Measurements from ENCODE around the gene AIRE.
"Not testable (repeated sequence)": the region's sequence is repeated elsewhere in the genome, so short reads cannot be mapped to it uniquely, and the experiment has no call there.

The AIRE gene

DNA sequence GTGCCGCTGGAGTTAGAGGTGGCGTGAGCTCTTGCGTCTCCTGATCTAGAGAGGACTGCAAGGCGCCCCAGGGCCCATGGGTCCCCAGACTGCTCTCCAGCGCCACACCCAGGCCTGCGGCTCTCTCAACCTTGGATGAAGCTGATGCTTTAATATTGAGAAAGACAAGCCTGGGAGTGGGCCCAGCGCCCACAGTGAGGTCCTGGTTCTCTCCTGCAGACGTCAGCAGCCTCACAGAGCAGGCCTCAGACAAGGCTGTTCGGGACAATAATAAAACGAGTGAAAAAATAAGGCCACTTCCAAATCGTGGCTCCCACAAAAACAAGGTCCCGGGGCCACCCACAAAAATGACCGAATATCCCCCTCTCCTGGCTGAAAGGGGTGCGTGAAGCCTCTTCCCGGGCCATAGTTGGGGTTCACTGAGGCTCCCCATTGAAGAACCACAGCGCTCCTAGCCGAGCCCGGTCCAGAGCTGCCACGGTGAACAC lies 18.0 kb upstream of the AIRE start:
- no peak for DNase-seq (ENCODE audit: low spot score)

DNA sequence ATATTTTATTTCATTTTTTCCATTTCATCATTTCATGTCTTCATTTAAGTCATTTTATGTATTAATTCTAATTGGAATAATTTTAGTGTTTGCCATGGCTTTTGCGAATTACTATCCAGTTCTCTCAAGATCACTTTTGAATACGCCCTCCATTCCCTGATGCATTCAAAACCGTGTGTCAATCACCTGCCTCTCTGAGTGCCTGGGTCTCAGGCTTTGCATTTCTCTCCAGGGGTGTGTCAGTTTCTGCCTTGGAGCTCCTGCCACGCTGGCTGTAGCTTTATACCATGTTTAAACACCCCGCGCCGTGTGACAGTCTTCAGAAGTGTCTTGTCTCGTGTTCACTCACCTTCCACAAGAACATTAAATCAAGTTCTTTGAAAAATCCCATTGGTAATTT lies 16.6 kb upstream of the AIRE start:
- DNase-seq (ENCODE audit: low spot score) = no peak

DNA sequence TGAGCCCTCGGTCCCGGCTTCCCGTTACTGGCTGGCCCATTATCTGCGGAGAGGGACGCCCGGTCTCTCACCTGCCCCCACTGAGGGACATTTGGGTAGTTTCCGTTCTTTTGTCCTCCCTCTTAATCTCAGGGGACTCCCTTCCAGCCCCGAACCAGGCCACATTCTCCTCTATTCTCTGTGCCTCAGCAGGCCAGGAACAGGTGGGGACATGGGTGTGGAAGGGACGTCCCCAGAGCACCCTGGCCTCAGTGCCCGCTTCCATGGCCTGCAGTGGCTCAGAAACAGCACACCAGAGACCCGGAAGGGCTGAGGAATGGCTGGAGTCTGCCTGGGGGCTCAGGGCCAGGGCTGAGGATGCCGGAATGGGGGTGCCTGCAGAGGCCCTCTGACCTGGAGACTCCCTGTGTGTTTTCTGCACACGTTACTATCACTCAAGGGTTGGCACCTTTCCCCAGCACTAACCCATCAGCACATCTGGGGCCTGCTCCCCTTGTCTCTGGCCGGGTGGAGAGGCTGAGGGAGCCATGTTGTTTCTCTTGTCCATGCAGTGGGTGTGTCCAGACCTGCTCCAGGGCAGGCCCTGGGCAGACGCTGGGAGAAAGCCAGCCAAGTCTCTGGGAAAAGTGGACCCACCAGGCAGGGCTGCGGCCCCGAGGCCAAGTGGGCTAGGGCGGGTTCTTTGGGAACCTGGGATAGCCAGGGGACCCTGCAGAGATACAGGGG lies 14.0 kb upstream of the AIRE start:
- no peak for DNase-seq (ENCODE audit: low spot score)

DNA sequence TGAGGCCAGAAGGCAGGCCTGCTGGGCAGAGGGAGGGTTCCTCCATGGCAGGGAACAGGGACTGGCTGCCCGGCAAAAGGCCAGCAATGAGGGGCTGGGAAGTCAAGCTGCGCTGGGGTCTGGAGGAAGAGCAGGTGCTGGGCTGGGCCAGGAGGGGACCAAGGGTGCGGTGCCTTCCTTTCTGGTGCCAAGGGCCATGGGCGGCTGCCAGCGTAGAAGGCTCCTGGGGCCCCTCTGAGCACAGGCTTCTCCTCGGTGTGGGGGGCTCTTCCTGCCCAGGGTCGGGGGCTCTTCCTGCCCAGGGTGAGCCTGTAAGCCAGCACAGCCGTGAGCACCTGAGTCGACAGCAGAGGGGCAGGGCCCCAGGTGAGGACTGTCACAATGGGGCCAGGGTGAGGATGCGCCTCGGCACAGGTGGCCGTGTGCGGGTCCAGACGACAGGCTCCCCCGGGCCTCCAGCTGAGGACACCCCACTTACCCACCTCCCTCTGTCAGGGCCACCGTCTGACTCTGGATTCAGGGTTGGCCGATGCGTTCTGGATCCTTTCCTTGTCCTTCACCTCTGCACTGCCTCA lies 13.3 kb upstream of the AIRE start:
- DNase-seq (ENCODE audit: low spot score) = no peak

DNA sequence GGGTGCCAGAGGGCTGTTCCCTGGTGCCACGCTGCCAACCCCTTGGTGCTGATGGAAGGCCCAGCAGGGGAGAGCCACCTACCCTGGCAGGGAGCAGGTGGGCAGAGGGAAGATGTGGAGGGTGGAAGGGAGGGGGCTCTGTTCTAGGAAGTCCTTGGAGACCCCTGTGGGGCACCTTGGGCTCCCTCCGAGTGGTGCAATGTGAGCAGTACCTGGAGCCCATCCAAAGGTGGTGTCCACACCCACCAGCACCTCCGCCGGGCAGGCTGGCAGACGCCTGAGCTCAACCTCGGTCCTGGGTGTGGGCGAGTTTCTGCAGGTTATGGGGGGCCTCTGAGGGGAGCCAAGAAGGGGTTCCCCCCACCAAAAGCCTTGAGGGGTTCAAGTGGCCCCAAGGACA lies 12.6 kb upstream of the AIRE start:
- DNase-seq (ENCODE audit: low spot score) = no peak

DNA sequence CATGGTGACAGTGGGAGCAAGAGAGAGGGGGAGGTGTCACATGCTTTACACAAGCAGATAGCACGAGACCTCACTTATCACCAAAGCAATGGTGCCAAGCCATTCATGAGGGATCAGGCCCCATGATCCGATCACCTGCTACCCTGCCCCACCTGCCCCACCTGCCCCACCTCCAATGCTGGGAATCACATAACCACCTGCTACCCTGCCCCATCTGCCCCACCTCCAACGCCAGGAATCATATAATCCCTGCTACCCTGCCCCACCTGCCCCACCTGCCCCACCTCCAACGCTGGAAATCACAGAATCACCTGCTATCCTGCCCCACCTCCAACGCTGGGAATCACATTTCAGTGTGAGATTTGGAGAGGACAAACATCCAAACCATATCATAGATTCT lies 10.6 kb upstream of the AIRE start:
- DNase-seq (ENCODE audit: low spot score) = no peak

DNA sequence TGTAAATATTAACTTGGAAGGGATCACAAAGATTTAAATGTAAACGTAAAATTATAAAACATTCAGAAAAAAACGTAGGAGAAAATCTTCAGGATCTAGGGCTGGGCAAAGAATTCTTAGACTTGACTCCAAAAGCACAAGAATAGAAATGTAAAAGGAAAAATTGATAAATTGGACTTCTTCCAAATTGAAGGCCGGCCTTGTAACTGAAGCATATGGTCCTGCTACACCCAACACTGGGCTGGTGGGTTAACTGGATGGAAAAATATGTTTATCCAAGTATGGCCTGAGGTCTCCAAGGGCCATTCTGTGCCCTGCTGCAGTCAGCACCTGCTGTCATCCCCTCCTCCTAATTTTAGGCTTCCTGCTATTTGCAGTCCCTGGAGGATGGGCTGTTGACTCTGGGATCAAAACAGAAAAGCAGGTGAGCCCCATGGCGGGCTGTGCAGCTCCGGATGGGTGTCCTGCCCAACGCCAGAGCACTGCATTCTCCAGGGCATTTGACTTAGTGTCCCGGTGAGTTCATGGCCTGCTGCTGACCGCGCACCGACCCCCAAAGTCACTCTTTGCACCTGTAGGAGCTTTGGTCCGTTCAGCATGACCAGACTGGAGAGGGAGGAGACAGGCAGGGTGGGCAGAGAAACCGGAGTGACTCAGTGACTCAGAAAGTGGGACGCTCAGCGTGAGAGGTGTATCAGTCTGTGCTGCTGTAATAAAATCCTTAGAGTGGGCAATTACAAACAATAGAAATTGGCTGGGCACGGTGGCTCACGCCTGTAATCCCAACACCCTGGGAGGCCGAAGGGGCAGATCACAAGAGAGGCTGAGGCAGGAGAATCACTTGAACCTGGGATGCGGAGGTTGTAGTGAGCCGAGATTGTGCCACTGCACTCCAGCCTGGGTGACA lies 6.1 kb upstream of the AIRE start:
- DNase-seq (ENCODE audit: low spot score) = no peak

DNA sequence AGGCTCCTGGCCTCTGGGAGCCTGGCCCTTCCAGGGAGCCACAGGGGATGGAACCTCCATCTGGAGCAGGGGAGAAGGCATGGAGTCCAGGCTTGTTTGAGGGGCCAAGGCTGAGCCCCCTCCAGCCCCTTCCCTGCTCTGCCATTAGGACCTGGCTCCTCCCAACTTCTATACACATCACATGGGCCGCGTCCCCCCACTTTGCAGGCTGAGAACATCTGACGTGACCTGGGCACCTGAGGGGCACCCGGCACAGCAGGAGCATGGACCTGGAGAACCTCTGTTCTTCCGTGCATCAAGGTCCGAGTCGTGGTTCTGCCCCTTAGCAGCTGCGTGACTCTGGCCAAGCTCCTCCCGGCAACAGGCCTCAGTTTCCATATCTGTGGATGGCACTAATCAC lies 3.9 kb upstream of the AIRE start:
- DNase-seq (ENCODE audit: low spot score) = no peak

DNA sequence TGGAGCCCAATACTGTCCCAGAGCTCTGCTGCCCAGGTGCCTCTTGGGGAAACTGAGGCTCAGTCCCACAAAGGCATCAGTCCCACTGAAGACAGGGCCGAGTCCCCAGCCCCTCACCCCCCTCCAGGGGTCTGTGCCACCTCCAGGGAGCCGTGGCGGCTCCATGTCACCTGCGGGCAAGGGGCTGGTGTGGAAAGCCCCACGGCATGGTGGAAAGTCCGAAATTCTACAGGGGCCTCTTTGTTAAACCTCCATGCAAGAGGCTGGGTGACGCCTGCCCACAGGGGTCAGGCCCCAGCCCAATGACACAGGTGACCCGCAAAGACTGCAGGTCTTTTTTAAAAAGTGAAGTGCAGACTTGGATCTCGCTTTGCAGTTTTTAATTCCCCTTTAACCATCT lies 3.3 kb upstream of the AIRE start:
- DNase-seq (ENCODE audit: low spot score) = no peak

DNA sequence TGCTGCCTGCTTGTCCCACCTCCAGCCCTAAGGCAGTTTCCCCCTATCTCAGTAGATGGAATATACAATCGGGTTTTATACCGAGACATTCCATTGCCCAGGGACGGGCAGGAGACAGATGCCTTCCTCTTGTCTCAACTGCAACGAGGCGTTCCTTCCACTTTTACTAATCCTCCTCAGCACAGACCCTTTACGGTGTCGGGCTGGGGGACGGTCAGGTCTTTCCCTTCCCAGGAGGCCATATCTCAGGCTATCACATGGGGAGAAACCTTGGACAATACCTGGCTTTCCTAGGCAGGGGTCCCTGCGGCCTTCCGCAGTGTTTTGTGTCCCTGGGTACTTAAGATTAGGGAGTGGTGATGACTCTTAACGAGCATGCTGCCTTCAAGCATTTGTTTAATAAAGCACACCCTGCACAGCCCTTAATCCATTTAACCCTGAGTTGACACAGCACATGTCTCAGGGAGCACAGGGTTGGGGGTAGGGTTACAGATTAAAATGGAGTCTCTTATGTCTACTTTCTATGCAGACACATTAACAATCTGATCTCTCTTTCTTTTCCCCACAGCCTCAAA lies 2.4 kb upstream of the AIRE start:
- not testable (repeated sequence) for DNase-seq (ENCODE audit: low spot score)

DNA sequence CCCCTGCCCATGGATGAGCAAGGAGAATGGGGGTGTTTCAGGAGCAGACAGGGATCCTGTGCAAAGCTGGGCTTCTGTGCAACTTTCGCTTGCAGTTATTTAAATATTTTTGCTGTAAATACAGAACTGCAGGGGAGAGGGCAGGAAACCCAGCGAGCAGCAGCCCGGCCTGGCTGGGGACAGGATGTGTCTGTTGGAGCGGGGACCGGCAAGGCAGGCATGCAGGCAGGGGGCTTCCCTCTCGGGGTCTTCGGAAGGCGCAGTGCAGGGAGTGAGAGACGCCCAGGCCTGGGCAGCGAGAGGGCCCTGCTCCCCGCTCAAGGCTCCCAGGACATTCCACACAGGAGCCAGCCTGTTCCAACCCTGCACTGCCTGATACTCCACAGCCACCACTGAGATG lies 1.7 kb upstream of the AIRE start:
- DNase-seq (ENCODE audit: low spot score) = no peak

DNA sequence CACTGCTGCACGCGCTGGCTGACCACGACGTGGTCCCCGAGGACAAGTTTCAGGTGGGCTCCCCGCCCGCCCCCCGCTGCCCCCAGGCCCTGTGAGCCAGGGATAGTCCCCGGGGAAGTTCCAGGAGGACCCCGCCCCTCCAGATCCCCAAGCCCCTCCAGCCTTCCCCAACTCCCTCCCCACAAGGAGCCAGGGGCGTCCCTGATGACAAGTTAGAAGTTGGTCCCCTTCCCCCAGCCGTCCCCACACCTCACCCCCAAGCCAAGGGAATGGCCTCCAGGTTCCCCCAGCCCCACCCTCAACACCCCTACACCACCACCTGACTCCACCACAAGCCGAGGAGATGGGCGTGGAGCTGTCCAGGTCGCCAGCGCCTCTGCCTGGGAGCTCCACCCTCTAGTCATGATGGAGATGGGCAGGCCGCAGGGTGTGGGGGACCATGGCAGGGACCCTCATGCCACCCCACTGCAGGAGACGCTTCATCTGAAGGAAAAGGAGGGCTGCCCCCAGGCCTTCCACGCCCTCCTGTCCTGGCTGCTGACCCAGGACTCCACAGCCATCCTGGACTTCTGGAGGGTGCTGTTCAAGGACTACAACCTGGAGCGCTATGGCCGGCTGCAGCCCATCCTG lies 525 bp downstream of the AIRE start:
- no peak for DNase-seq (ENCODE audit: low spot score)

DNA sequence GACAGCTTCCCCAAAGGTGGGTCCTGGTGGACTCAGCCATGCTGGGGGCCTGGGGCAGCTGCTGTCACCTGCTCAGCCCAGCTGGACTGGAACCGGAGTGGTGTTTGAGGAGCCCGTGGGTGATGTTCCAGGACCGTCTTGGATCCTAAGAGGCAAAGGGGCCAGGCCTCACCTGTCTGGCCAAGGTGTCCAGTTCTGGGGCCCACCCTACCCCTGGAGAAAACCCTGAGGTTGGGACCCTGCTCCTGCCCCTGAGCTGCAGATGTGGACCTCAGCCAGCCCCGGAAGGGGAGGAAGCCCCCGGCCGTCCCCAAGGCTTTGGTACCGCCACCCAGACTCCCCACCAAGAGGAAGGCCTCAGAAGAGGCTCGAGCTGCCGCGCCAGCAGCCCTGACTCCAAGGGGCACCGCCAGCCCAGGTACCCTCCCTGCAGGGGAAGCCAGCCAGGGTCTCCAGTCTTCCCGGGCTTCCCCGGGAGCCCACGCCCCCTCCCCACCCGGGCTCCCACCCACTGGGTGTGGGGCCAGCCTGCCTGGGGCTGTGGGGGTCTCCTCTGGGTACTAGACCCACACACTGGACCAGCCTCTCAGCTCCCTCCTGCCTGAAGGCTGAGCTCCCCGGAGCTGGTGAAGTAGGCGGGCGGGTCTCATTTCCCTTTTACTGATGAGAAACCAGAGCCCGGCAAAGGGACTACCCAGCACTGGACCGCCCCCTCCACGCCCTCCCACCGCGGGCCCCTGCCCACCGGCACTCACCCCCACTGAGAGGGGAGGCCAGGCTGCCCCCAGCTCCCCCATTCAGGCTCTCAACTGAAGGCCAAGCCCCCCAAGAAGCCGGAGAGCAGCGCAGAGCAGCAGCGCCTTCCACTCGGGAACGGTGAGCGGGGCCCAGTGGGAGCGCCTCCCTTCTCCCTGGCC lies 1.3 kb downstream of the AIRE start:
- no peak for DNase-seq (ENCODE audit: low spot score)

DNA sequence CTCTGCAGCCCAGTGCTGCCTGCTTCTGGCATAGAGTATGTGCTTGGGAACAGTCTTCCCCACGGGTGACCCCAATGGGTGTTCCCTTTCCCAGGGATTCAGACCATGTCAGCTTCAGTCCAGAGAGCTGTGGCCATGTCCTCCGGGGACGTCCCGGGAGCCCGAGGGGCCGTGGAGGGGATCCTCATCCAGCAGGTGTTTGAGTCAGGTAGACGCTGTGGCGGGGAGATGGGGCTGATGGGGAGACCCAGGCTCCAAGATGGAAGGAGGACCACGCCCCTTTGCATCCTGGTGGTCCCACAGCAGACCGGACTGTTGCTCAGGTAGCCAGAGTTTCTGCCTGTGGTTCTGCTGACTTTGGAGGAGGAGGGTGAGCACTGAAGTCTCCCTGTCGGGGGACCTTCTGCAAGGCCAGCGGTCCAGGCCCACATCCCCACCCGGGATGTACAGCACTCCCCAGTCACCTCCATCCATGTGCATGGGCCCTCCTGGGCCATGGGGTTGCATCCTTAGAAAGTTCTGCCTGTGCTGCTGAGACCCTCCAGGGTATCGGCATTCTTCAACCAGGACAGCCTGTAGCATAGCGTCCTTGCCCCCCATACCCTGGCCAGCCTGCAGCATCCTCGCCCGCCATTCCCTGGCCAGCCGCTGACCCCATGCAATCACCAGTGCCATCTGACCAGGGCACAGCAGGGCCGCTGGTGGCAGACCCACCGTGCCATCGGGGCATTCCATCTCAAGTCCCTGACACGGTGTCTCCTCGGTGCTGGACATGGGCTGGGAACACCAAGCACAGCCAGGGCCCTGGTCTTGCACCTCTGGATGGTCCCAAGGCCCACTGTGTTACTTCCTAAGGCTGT lies 2.8 kb downstream of the AIRE start:
- no peak for DNase-seq (ENCODE audit: low spot score)

DNA sequence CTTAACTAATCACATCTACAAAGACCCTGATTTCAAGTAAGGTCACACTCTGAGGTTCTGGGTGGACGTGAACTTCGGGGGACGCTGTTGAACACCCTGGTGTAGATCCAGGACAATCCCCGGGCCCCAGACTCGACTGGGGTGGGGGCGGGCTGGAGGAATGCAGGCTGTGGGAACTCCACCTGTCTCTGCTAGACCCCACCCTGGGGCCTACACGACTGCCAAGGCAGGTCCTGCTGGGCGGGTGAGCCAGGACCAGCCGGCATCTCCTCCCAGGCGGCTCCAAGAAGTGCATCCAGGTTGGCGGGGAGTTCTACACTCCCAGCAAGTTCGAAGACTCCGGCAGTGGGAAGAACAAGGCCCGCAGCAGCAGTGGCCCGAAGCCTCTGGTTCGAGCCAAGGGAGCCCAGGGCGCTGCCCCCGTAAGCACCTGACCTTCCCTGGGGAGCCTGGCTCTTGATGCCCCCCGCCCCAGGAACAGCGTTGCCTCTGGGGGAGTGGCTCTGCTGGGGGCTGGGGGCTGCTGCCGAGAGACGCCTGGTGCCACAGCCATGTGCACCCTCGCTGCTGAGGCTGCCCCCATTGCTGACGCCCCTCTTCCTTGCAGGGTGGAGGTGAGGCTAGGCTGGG lies 3.8 kb downstream of the AIRE start:
- DNase-seq (ENCODE audit: low spot score) = no peak

DNA sequence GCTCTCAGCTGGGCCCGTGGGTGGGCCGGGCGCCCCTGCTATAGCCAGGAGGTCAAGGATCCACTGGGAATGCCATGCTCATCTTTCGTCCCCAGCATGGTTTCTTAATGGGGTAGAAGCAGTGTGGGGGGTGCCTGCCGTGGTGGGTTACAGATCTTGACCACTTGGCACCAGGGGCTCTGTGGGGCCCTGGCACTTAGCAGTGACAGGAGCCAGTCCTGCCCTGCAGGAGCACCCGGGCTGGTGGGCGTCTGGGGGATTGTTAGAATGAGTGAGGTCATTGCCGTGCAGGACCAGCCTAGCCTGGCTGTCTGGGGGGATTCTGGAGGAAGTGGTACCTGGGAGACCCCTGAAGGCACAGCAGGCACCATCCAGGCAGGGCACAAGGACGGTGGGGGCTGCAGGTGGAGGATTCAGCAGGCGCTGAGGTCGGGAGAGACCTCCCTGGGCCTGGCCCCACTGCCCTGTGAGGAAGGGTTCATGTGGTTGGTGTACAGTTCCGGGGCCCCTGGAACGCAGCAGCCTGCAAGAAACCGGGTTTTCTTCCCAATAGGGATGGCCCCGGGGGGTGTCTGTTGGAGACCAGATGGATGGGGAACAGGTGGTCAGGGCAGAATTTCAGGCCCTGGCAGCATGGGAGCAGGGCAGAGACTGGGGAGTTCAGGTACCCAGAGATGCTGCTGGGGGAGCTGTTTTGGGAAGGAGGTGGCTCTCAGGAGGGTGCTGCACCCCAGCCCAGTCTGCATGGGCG lies 4.8 kb downstream of the AIRE start:
- DNase-seq (ENCODE audit: low spot score) = no peak

DNA sequence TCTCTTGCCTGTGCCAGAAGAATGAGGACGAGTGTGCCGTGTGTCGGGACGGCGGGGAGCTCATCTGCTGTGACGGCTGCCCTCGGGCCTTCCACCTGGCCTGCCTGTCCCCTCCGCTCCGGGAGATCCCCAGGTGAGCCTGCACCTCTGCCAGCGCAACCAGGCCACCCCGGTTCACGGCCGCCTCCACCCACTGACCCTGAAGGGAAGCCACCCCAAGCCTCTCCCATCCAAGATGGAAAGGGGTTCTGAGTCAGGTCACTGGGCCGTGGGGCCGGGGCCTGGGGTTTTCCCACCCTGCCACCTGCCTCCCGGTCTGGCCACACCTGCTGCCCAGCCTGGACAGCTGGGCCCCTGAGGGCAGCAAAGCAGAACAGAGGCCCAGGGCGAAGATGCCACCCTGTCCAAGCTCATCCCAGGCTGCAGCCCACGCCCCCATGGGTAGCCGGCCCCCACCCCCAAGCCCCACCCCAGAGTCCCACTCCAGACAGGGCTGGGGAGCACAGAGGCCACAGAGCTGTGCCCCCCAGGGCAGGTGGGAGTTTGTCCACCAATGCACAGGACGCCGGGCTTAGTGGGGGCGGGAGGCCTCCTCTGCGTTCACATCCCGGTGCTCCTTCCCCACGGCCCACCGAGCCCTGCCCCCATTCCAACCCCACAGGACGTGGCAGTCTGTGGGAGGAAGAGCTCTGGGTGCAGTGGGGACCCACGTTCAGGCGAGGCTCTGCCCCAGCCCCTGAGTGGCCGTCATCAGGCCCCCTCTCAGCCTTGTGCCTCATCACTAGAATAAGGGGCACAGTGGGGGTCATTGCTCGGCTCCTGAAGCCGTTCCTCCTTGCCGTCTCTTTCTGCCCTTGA lies 5.6 kb downstream of the AIRE start:
- DNase-seq (ENCODE audit: low spot score) = no peak
